22Rv1 (cell line): Measurements from ENCODE around the gene BZW2.

Experiments
- H3K27ac ChIP-seq: fragments of 450-650 bp; 2 replicates; pipeline ENCODE4 v1.5.1; 2017
- CTCF ChIP-seq: fragments of 450-650 bp; IDR thresholded peaks from 2 replicates; pipeline ENCODE4 v1.5.1; 2017; ENCODE audit warnings: mild to moderate bottlenecking
- ZFX ChIP-seq: fragments of 450-650 bp; IDR thresholded peaks from 2 replicates; pipeline ENCODE4 v1.6.1; 2017; ENCODE audit warnings: antibody characterized with exemption, borderline replicate concordance

The BZW2 gene

GRCh38 chr7:16644636-16645592 is 1.1 kb upstream of the BZW2 start:
- H3K27ac ChIP-seq: peak overlapping the region; percentile 85

GRCh38 chr7:16646472-16647072 is 591 bp downstream of the BZW2 start:
- peak overlapping the region; percentile 85 for H3K27ac ChIP-seq
- 0 out of 2 replicates have a peak, but pooled peaks have one; percentile 3 for TF ChIP-seq CTCF
- no peak for TF ChIP-seq ZFX

More at GRCh38 chr7:16644636-16645592, 1.1 kb upstream of the BZW2 start:
- TF ChIP-seq ZFX (no peak), CTCF (no peak)

GRCh38 chr7:16647435-16647960 is 1.5 kb downstream of the BZW2 start:
- H3K27ac ChIP-seq: no peak overlapping the region
- TF ChIP-seq CTCF (no peak), ZFX (no peak)

- TF ChIP-seq ZFX: no peak
- no peak for TF ChIP-seq CTCF
- no peak overlapping the region for H3K27ac ChIP-seq
Measured at GRCh38 chr7:16648551-16648950, 2.6 kb downstream of the BZW2 start.

GRCh38 chr7:16649196-16649595 is 3.2 kb downstream of the BZW2 start:
- H3K27ac ChIP-seq: no peak overlapping the region
- TF ChIP-seq CTCF (no peak), ZFX (no peak)

- TF ChIP-seq CTCF (no peak), ZFX (no peak)
- H3K27ac ChIP-seq: no peak overlapping the region
Measured at GRCh38 chr7:16650266-16650665, 4.3 kb downstream of the BZW2 start.
